Testis (tissue), 2 donors: ENCODE data around the gene GABRR2.

Experiments
- CTCF ChIP-seq, 3 experiments: fragments of 450-650 bp in 2 of 3; fragments of 200-600 bp in 1 of 3; sonication (generic) in 1 of 3; IDR thresholded peaks; one replicate each; pipeline ENCODE4 v1.5.1; 2016 to 2019; ENCODE audit warnings: antibody characterized with exemption in 3 of 3, mild to moderate bottlenecking in 2 of 3, moderate library complexity in 1 of 3
- POLR2A ChIP-seq: fragments of 450-650 bp; IDR thresholded peaks from one replicate; pipeline ENCODE4 v1.6.1; 2017; ENCODE audit warnings: antibody characterized with exemption, mild to moderate bottlenecking, moderate library complexity

- TF ChIP-seq CTCF (IDR thresholded peaks at IDR 0.05) (peak in 1 of 3 experiments; percentile 35), POLR2A (no peak)
Observed at GRCh38 chr6:89281779-89282246, 33.3 kb downstream of the GABRR2 start.
